Measurements from ENCODE around the gene MACROD2. TPM values are rescaled to one million over a fixed set of nuclear protein-coding genes. Genes with fewer than 3 reads are reported as not detected.

MACROD2 gene
- total and polyA plus RNA-seq, 2 of the 4 experiments (the other 2 are of a cell fraction) = not detected

- Histone ChIP-seq H3K9ac (ENCODE audit: low read depth, low read length) (no peak overlapping the region), H2BK20ac (ENCODE audit: low read depth, low read length) (no peak overlapping the region), H2AK5ac (ENCODE audit: low read depth, low read length) (no peak overlapping the region), H3K56ac (ENCODE audit: extremely low read depth, insufficient read depth, low read length) (no peak overlapping the region), H4K5ac (ENCODE audit: low read depth, low read length) (no peak overlapping the region), H3K36me3 (ENCODE audit: control insufficient read depth, insufficient read depth, low read length) (no peaks in the 10 kb centered on the region), H4K91ac (ENCODE audit: insufficient read depth, low read depth, low read length) (no peak overlapping the region), H3K4me3 (ENCODE audit: insufficient read depth, low read depth, low read length) (no peak overlapping the region), H4K8ac (ENCODE audit: low read depth in 2 of 2, low read length in 2 of 2) (no peak overlapping the region), H2AFZ (replicated peaks; ENCODE audit: low read length, poor library complexity) (no peak overlapping the region), H3K4ac (ENCODE audit: low read depth, low read length) (no peak overlapping the region), H2BK15ac (ENCODE audit: low read depth, low read length) (no peak overlapping the region), H3K4me1 (ENCODE audit: control insufficient read depth, insufficient read depth, low read length) (no peaks in the 10 kb centered on the region), H3K79me1 (ENCODE audit: low read depth in 1 of 2, low read length in 2 of 2) (no peaks in the 10 kb centered on the region), H4K20me1 (ENCODE audit: insufficient read depth, low read length) (no peaks in the 10 kb centered on the region), H3K9me3 (ENCODE audit: control insufficient read depth, insufficient read depth, low read length) (peaks cover 6% of the 10 kb centered on the region; the same call in 1 of the 2 replicates), H2BK5ac (ENCODE audit: low read depth, low read length, poor library complexity, severe bottlenecking) (no peak overlapping the region), H2BK120ac (ENCODE audit: low read depth, low read length) (no peak overlapping the region), H3K9me1 (ENCODE audit: insufficient read depth, low read length) (no peaks in the 10 kb centered on the region), H3K4me2 (ENCODE audit: low read depth, low read length) (no peak overlapping the region), H3K18ac (ENCODE audit: low read depth, low read length) (no peak overlapping the region), H3K14ac (replicated peaks; ENCODE audit: low read depth, low read length) (no peak overlapping the region), H3K23ac (ENCODE audit: low read depth, low read length) (no peak overlapping the region), H3K27ac (ENCODE audit: insufficient read depth, low read length) (no peak overlapping the region), H2AK9ac (replicated peaks; ENCODE audit: low read depth, low read length, poor library complexity) (no peak overlapping the region), H3K27me3 (ENCODE audit: control insufficient read depth, insufficient read depth, low read length) (no peaks in the 10 kb centered on the region)
- ATAC-seq (ENCODE audit: low read depth) (no peak), DNase-seq (no peak)
- ChIA-PET CTCF (no interaction called here), POLR2A (ENCODE audit: unreplicated experiment) (no interaction called here)
- in situ Hi-C loops (cut with MboI; ENCODE audit: low sequenced_read_pairs) = no loop called here
- dilution Hi-C loops (cut with HindIII; ENCODE audit: low sequenced_read_pairs, unreplicated experiment) = no loop called here
- TF ChIP-seq MXI1 (IDR thresholded peaks at IDR 0.05; ENCODE audit: borderline replicate concordance, low read depth, low read length) (no peak), FOS (IDR thresholded peaks at IDR 0.05; ENCODE audit: low read depth, low read length) (no peak), CHD1 (IDR thresholded peaks at IDR 0.05; ENCODE audit: low read depth, low read length) (no peak), RAD21 (IDR thresholded peaks at IDR 0.05; ENCODE audit: low read length) (no peak), NFE2L2 (IDR thresholded peaks at IDR 0.05; ENCODE audit: low read depth, low read length) (no peak), SMC3 (IDR thresholded peaks at IDR 0.05; ENCODE audit: low read depth, low read length) (no peak), MAFK (IDR thresholded peaks at IDR 0.05; ENCODE audit: low read depth, low read length) (no peak), CEBPB (IDR thresholded peaks at IDR 0.05; ENCODE audit: low read depth, low read length) (no peak), RFX5 (IDR thresholded peaks at IDR 0.05; ENCODE audit: low read depth, low read length) (no peak), CTCF (conservative IDR thresholded peaks at IDR 0.05; ENCODE audit: low read depth, low read length) (no peak), ELK1 (IDR thresholded peaks at IDR 0.05; ENCODE audit: borderline replicate concordance, low read depth, low read length) (no peak), USF2 (IDR thresholded peaks at IDR 0.05; ENCODE audit: low read depth, low read length) (no peak), BHLHE40 (IDR thresholded peaks at IDR 0.05; ENCODE audit: low read depth, low read length) (no peak)
- intact Hi-C loops (cut with micrococcal nuclease) = no loop called here
- WGBS, 2 experiments (ENCODE audit: extremely low coverage in 2 of 2, insufficient read length in 1 of 2) = no CpG with 5 or more reads among the region's 3 CpGs
- no TSS peak for BruUV-seq (replicated peaks)
These were observed 825.9 kb downstream of the MACROD2 start for GRCh38 chr20:14821251-14821650.

Data from IMR-90 (cell line).